GM19035 (cell line): ENCODE results near the gene XYLT1.

ENCODE experiments used
- ATAC-seq: cut with Tn5 transposase; IDR thresholded peaks from one replicate; pipeline ENCODE4 v1.9.1; 2021; ENCODE audit not compliant: unreplicated experiment

XYLT1 gene

DNA sequence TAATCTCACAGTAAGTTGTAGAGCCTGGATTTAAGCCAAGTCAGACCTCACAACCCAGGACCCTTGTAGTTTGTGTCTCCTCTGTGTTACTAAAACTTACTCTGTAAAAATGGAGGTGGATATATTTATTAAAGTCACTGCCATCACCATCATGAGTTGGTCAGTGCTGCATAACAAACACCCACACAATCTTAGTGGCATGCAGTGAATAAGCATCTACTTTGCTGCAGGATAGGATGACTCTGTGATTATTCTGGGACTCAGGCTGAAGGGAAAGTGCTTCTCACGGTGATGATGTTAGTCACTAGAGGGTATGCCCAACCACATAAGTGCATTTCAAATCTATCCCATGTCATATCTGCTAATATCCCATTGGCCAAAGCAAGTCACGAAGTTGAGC, 398.7 kb downstream of the XYLT1 start:
- ATAC-seq: no peak

DNA sequence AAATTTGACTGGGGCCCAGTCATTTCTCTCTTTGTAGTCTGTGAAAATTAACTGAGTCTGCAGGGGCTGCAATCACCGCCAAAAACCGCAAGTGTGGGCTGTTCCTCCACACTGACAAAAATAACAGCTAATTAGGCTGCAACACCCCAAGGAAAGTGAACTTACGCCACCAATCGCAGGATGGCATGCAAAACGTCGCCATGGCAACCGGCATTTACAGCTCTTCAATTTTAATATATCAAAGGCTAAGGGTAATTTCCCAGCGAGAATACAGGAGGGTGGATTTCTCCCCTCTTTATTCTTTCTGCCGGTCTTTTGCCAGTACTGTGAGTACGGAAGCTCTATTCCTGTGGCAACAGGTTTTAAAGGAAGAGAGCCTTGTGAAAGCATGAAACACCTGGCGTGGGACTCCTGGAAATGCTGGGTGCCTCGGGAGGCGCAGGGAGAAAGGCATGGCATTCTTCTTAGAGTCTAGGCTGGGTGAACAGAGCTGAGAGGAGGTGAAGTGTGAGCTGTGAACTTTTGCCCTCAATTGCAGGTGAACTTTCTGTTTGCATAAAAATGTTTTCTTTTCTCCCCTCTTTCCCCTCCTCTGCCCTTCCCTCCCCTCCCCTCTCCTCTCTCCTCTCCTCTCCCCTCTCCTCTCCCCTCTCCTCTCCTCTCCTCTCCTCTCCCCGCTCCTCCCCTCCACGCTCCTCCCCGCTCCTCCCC, 399.7 kb downstream of the XYLT1 start:
- ATAC-seq: peak; percentile 82

GRCh38 chr16:17069681-17070080, 401.1 kb downstream of the XYLT1 start:
- no peak for ATAC-seq

- ATAC-seq: no peak
These were observed 402.2 kb downstream of the XYLT1 start for GRCh38 chr16:17068524-17068923.

GRCh38 chr16:17067882-17068281, 402.9 kb downstream of the XYLT1 start:
- no peak for ATAC-seq

DNA sequence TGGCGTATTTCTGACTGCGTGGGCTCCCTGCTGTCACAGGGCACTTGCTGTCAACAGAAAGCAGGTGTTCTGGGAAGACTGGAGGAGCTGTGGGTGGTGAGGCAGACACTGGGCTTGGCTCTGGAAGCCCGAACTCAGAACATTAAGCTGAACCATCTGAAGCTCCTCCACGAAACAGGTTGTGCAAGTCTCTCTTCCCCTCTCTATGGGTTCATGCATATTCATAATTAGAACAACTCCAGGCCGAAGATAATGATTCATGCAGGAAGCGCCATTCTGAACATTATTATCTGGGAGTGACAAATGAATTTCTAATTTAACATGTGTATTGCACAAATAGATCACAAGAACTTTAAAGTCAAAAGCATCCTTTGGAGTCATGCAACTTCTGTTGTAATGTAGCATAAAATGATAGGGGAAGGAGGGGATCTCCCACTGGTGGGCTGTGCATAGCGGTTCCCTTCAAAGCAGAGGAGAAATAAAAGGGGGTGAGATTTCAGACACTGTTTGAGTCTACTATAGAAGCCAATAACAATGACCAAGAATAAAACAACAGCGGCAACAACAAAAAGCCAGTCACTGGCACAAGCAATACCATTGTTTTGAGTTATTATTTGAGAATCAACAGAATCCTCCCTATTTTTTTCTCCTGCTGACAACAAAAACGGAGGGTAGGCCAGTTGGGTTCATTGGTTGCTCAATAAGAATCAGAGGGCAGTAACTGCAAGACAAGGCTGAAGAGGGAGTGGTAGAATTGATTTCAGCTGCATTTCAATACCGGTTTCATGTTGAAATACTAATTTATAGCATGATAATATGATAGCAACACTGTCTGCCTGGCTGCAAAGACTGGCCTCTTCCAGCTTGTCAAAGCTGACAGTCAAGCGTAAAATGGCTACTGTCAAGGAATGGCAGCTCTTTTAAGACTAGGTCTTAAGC, 407.3 kb downstream of the XYLT1 start:
- ATAC-seq: no peak

- ATAC-seq: no peak
These were observed 408.1 kb downstream of the XYLT1 start for GRCh38 chr16:17062676-17063075.

DNA sequence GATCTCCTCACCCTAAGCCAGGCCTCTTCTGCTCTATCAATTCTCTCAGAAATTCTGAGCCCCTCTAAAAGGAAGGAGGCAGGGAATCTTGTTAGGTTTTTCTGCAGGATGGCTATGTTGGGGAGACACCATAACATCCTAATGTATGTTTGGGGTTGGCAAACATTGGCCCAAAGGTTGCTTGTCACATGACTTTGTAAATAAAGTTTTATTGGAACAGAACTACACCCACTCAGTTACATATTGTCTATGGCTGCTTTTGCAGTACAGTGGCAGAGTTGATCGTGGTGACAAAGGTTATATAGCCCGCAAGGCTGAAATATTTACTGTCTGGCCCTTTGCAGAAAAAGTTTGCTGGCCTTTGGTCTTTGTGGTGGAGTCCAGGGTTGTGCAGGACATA, 409.4 kb downstream of the XYLT1 start:
- ATAC-seq: no peak

GRCh38 chr16:17058471-17058870, 412.3 kb downstream of the XYLT1 start:
- ATAC-seq: no peak

DNA sequence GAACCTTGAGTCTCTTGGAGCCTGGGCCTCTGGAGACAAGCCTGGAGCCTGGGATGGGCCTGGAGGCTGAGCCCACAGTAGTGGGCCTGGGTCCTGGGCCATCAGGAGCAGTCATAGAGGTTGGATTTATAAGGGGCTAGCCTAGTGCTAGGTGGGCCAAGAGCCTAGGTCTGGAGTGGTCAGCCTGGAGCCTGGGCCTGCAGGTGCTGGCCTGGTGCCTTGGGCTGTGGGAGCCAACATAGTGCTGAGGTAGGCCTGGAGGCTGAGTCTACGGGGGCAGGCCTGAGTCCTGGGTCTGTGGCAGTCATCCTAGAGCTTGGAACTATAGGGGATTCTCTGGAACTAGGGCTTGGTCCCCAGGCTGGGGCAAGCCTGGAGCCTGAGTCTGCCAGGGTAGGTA, 414.1 kb downstream of the XYLT1 start:
- no peak for ATAC-seq

DNA sequence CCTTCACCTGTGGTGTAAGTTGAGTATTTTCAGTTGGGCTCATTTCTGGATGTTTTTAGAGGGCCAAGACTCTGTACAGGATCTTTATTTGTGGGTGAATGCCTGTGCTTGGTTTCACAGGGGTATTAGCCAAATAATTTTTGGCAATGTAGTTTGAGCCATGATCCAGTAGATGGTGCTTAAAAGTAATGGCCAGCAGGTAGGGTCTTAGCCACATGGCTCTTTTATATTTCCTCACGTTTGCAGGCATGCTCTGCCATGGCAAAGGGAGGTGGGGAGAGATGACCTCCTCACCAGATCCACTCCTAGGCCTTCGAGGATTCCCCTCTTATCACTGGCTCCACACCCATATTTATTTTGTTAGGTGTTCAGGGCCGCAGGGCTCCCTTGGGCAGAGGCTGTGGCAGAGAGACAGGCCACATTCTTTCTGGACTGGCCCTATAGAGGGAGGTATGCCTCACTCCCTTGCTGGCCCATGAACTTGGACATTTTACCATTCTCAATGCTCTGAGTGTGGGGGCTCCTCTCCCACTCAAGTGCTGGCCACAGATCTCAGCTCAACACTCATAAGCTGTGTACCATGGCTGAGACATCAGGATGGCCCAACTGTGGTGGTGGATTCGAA, 417.1 kb downstream of the XYLT1 start:
- ATAC-seq: no peak
